ENCODE measurements around the gene FAM81B.

The FAM81B gene

DNA sequence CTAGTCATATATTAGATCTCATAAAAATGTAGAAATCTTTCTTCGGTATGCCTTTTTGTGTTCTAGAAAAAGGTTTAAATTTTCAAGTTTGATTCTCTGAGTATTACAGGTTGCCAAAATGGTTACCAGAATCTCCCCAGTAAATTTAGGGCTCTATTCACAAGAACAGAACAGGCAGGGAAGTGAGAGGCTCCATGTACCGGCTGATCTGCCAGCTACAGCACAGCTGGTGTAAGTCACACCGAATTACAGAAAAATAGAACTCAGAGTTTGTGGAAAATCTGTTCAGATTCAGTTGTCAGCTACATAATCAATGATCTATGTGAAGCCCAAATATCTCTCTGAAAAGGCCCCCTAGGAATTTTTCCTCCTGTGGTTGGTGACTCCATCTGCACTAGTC, 10.5 kb downstream of the FAM81B start:
- TF ChIP-seq, protein P1, sequence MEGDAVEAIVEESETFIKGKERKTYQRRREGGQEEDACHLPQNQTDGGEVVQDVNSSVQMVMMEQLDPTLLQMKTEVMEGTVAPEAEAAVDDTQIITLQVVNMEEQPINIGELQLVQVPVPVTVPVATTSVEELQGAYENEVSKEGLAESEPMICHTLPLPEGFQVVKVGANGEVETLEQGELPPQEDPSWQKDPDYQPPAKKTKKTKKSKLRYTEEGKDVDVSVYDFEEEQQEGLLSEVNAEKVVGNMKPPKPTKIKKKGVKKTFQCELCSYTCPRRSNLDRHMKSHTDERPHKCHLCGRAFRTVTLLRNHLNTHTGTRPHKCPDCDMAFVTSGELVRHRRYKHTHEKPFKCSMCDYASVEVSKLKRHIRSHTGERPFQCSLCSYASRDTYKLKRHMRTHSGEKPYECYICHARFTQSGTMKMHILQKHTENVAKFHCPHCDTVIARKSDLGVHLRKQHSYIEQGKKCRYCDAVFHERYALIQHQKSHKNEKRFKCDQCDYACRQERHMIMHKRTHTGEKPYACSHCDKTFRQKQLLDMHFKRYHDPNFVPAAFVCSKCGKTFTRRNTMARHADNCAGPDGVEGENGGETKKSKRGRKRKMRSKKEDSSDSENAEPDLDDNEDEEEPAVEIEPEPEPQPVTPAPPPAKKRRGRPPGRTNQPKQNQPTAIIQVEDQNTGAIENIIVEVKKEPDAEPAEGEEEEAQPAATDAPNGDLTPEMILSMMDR (conservative IDR thresholded peaks at IDR 0.05; ENCODE audit: low read depth, low read length) = no peak
- H3K4me3 ChIP-seq (ENCODE audit: low read length) = no peak overlapping the region
- no peak for DNase-seq (ENCODE audit: low read depth)

DNA sequence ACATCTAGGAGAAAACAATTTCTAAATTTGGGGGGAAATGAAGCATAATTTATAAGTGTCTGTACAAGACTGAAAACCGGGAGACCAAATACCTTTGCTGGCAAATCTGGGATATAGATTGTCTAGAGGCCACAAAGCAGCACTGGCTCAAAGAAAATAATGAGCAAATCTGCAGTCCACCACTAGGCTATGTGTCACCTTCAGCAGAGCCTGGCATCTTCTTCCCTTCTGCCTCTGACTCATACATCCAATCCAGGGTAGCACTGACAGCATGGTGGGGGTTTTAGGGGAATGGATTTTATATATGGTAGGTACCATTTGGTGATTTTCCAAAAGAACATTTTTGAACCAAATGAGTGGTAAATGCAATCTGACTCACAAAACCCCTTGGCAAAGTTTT, 12.8 kb downstream of the FAM81B start:
- TF ChIP-seq, protein P1 (conservative IDR thresholded peaks at IDR 0.05; ENCODE audit: low read depth, low read length) = peak; percentile 5
- no peak overlapping the region for H3K4me3 ChIP-seq (ENCODE audit: low read length)
- DNase-seq (ENCODE audit: low read depth) = no peak

- no peak overlapping the region for H3K4me3 ChIP-seq (ENCODE audit: low read length)
- TF ChIP-seq, protein P1 (conservative IDR thresholded peaks at IDR 0.05; ENCODE audit: low read depth, low read length) = no peak
- DNase-seq (ENCODE audit: low read depth) = peak; percentile 63
Measured at GRCh38 chr5:95406426-95407090, 15.4 kb downstream of the FAM81B start.

DNA sequence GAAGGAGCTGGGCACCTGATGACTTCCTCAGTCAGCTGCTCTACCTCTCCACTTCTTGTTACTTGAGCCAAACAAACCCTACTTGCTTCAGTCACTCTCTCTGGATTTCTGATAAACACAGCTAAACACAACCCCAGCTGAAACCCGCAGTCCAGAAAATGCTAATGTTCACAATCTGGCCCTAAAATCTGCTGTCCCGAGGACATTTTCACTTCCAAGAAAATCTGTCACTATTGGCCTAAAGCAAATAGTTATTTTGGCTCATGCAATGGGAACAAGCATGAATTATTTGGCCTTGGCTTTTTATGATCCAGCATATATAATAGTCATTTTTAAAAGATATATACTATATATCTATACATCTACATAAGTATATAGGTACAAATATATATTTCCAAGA, 19.1 kb downstream of the FAM81B start:
- DNase-seq (ENCODE audit: low read depth) = no peak
- TF ChIP-seq, protein P1 (conservative IDR thresholded peaks at IDR 0.05; ENCODE audit: low read depth, low read length) = no peak
- H3K4me3 ChIP-seq (ENCODE audit: low read length) = no peak overlapping the region

DNA sequence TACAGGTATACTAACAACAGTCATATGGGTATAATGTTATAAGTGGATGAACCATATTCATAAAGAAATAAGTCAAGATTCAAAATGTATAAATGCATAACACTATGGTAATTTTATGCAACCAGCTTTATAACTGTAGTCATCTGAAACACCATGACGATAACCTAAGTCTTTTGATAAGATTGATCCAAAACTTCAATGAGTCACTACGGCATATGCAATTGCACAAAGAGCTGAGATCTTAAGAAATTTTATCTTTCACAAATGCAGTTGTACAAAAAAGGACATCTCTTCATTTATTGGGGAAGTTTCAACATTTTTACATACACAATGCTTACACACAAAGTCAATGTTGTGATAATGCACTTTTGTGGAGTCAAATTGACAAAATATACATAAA, 20.3 kb downstream of the FAM81B start:
- H3K4me3 ChIP-seq (ENCODE audit: low read length) = no peak overlapping the region
- no peak for DNase-seq (ENCODE audit: low read depth)
- TF ChIP-seq, protein P1 (conservative IDR thresholded peaks at IDR 0.05; ENCODE audit: low read depth, low read length) = no peak

GRCh38 chr5:95414451-95414850, 23.3 kb downstream of the FAM81B start:
- DNase-seq (ENCODE audit: low read depth) = no peak
- TF ChIP-seq, protein P1 (conservative IDR thresholded peaks at IDR 0.05; ENCODE audit: low read depth, low read length) = no peak
- no peak overlapping the region for H3K4me3 ChIP-seq (ENCODE audit: low read length)

GRCh38 chr5:95417971-95418370, 26.8 kb downstream of the FAM81B start:
- H3K4me3 ChIP-seq (ENCODE audit: low read length) = no peak overlapping the region
- DNase-seq (ENCODE audit: low read depth) = no peak
- TF ChIP-seq, protein P1 (conservative IDR thresholded peaks at IDR 0.05; ENCODE audit: low read depth, low read length) = no peak

Measured in retinal pigment epithelial cell (primary cell).